HG02678 (cell line): ENCODE results near the gene FKBP9.
A peak's percentile ranks its signal among the peaks of the same experiment; 100 is the strongest.
"Not testable (repeated sequence)": the region's sequence is repeated elsewhere in the genome, so short reads cannot be mapped to it uniquely, and the experiment has no call there.

Source experiments
- ATAC-seq: cut with Tn5 transposase; IDR thresholded peaks from one replicate; pipeline ENCODE4 v1.9.1; 2021; ENCODE audit warnings: mild to moderate bottlenecking, moderate library complexity; ENCODE audit not compliant: unreplicated experiment

The FKBP9 gene

GRCh38 chr7:32957326-32958045 lies at the start of gene FKBP9:
FKBP9 (plus strand) TSS chr7:32957440; CDS start chr7:32957574, 134 bp downstream.
- ATAC-seq: peak; percentile 81

DNA sequence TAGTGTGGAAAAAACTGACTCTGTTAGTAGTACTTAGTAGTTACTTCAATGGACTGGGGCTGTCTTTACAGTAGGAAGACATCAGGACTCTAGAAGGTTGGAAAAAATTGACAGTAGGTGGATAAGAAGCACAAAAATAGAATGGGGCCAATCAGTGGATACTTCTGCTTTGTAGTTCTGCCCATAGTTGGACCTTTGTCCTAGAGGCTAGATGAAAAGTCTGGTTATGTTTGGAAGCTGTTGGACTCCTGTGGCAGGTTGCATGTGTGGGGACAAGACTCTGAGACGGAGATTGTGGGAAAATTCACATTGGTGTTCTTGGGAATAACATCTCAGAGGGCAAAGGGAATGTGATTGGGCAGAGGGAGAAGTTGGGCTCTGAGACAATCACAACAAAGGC lies 47.0 kb upstream of the FKBP9 start:
- no peak for ATAC-seq

GRCh38 chr7:32914184-32914583 lies 43.1 kb upstream of the FKBP9 start:
- ATAC-seq: no peak

DNA sequence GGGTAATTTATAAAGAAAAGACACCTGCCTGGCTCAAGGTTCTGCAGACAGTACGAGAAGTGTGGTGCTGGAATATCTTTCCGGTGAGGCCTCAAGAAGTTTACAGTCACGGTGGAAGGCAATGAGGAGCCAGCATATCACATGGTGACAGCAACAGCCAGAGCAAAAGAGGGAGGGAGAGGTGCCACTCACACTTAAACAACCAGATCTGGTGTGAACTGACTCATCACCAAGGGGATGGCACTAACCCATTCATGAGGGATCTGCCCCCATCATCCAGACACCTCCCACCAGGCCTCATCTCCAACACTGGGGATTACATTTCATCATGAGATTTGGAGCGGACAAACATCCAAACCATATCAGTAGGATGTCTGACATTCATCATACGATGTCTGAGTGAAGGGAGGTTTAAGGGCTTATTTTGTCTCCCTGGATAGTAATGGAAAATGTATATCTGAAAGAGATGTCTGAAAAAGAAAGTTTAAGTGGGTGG lies 42.2 kb upstream of the FKBP9 start:
- ATAC-seq: no peak

GRCh38 chr7:32916006-32916405 lies 41.2 kb upstream of the FKBP9 start:
- no peak for ATAC-seq

DNA sequence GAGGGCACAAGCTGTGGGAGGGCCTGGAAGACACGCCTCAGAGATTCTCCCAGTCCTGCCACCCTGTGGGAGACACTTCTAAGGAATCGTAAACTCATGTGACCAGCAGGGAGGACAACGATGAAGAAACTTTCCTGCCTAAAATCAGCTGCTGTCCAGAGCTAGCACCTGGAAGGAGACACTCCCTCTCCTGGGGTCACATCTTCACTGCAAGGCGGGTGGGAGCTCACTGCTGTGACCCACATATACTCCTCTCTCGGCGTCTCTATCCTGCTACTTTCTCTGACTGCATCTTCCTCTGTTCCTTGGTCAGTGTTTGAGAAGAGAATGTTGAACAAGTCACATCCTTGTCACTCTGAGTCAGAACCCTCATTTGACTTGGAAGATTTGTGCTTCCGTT lies 40.2 kb upstream of the FKBP9 start:
- ATAC-seq: not testable (repeated sequence)

GRCh38 chr7:32921896-32922295 lies 35.3 kb upstream of the FKBP9 start:
- ATAC-seq: no peak

GRCh38 chr7:32928785-32929298 lies 28.4 kb upstream of the FKBP9 start:
- no peak for ATAC-seq

DNA sequence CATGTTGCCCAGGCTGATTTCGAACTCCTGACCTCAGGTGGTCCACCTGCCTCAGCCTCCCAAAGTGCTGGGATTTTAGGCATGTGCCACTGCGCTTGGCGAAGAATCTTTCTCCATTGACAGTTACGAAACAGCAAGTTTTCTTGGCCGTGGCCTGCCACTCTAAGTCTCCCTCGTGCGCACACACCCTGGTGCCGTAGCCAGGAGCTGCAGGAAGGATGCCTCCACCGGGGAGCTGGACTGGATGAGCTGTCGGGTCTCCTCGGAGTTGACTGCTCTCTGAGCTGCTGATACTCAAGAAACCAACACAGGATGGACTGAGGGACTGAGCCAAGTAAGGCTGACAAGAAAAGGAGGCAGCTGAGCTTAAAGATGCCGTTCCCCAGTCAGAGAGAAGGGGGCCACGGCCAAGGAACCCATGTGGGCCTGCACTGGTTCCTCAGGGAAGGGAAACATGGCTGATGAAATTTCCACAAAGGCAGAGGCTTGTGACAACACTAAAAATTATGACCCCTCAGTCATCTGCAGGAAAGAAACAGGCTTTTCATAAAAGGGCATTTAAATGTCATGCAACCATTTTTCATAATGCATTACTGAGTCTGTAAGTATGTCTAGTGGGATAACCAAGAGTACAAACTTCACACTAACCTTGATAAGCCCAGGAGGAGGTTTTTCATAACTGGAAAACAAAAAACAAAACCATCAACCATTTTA lies 27.7 kb upstream of the FKBP9 start:
- no peak for ATAC-seq

DNA sequence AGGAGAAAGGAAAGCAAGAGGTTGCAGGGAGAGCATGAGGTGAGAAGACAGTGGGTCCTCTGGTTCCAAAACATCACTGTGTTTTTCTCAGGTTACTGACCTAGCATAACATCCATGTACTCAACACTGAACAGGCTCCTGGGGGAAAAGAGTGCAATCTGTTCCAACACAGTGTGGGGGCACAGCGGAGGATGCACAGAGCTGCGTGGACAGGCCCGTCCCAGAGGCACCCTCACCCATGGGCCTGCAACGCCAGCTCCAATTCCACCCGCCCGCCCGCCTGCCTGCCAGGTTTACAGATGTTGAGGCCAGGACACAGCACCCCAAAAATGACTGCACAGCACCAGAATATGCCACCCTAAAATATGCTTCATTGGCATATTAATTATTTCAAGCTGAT lies 26.9 kb upstream of the FKBP9 start:
- ATAC-seq: no peak

GRCh38 chr7:32935558-32935957 lies 21.7 kb upstream of the FKBP9 start:
- ATAC-seq: no peak

DNA sequence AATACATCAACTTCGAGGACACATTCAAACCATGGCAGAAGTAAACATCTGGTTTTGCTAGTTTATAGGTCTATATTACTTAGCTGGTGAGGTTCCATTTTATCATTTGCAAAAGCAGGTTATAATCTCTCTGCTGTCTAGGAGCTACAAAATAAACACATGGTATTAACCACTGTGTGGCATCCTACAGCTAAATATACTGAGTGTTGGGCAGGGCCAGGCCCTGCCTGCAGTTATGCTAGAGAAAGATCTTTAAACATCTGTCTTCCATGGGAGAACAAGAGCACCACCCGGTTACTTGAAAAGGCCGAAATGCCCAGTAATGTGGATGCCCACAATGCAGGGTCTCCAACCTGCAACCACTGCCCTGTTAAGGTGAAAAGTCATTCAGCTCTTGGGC lies 20.6 kb upstream of the FKBP9 start:
- ATAC-seq: no peak

DNA sequence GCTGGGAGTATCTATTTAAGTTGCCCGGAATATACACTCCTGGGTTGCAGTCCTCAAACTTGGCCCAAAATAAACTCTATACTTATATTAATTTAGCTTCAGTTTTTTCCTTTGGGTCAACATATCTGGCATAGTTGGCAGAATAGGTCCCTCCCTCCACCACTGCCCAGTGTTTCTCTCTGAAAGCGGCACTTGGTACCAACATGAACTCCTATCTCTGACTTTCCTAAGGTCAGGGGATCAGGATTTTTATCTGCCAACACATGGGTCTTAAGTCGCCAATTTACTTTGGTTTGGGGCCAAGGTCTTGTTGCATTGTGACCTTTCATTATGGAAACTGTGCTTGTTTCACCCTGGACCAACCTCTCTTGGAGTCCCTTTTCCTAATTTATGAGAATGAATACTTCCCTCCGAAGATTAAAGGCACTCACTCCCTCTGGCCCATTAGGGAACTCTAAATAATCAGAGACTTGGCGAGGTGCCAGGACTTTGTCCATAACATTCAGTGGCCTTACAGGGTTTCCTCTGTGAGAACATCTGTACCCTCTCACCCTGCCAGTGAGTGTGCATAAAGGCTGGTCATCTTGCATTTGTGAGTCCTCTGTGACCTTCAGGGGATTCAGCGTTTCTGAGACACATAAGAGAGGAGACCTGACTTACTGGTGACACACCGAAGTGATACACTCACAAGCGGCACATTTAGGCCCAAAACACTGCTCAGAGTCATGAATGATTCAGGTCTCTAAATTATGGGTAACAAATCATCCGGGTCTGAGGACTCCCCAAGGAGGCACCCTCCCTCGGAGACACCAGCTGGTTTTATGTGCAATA lies 19.7 kb upstream of the FKBP9 start:
- ATAC-seq: no peak

DNA sequence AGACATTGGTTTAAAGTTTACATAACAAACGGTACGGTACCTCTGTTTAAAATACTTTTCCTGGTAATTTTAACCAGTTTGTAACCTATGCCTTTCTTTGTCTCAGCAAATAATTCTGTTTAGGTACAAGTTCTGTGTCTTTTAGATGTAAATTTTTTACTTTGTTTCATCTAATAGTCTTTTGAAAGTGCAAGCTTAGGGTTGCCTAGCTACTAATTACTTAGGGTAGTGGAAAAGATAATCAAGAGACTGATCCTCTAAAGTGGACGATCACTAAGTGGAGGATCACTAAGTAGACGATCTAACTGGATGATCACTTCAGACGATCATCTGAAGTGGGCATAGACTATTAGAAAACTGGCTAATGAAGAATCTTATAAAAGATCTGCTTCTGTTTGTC lies 16.1 kb upstream of the FKBP9 start:
- no peak for ATAC-seq

DNA sequence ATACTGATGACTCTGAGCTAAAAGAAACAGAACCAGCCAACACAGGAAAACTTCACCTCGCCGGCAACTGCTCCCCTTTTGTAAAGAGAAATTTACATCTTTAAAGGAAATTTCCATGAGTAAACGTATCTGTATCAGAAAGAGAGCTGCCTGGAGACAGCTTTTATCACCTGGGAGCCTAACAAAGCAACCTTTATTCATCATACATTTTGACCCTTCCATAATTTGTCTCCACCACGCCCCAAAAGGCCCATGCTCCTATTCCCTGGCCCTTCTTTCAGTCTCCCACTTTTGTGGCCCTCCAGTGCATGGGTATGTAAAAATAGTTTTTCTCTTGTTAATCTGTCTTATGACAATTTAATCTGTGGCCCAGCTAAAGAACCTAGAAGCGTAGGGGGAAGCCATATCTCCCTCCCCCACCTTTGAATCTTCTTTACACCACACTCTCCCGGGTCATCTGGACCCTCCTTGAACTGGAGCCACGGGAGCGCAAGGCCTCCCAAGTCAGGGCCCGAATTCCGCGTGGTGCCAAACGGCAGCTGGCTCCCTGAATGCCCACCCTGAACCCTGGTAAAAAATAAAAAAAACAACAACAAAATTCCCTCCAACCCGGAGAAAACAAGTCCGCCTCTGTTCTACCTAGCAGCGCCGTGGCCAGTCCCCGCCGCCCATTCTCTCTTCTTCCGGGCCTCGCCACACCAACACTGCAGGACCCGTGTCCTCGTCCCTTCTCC lies 15.4 kb upstream of the FKBP9 start:
- ATAC-seq: peak; percentile 6

GRCh38 chr7:32942415-32943251 lies 14.6 kb upstream of the FKBP9 start:
- ATAC-seq: peak; percentile 85

GRCh38 chr7:32943252-32944030 lies 13.8 kb upstream of the FKBP9 start:
- no peak for ATAC-seq

- ATAC-seq: no peak
Observed at GRCh38 chr7:32947420-32947983, 9.7 kb upstream of the FKBP9 start.

- ATAC-seq: no peak
Observed at GRCh38 chr7:32948202-32948601, 9.0 kb upstream of the FKBP9 start.
